ENCODE data around the gene NAV1.

GRCh38 chr1:201511396-201511940, 27.5 kb upstream of the NAV1 start:
- TF ChIP-seq EP300 (IDR thresholded peaks at IDR 0.05) (no peak), CTCF (IDR thresholded peaks at IDR 0.05) (no peak), POLR2A (IDR thresholded peaks at IDR 0.05) (no peak)
